A549 (cell line): ENCODE results near the gene CMIP. TPM values are rescaled to one million over a fixed set of nuclear protein-coding genes. Genes with fewer than 3 reads are reported as not detected.

ENCODE experiments used
- ATAC-seq, 2 experiments: fragments of 200-7000 bp in 1 of 2; fragments of >200 bp in 1 of 2; cut with Nextera tagmentation in 1 of 2; cut with Tn5 transposase in 1 of 2; 3 replicates each; pipeline versions ENCODE4 v1.8.0 to v1.9.1; 2018 to 2020; ENCODE audit warnings: mild to moderate bottlenecking in 1 of 2, moderate library complexity in 1 of 2
- CTCF ChIA-PET: fragments of 300-600 bp; sonication (Branson Sonifier 250); formaldehyde crosslinking; extraction: SDS; loops from one replicate; lab custom pipeline; 2021; ENCODE audit warnings: antibody characterized with exemption, inconsistent platforms; lab: Yijun Ruan, JAX
- POLR2A ChIA-PET: fragments of 350-600 bp; formaldehyde crosslinking; extraction: SDS; loops from one replicate; lab custom pipeline; 2021; ENCODE audit warnings: antibody characterized with exemption, inconsistent platforms; lab: Yijun Ruan, JAX
- DNase-seq, 2 experiments: peaks; one replicate each; pipeline versions ENCODE4 v3.0.0 to v3.0.0-alpha.2; 2011 to 2016; ENCODE audit warnings: low read depth in 1 of 2, low spot score in 1 of 2
- FAIRE-seq: peaks from 2 replicates; lab custom pipeline; 2011; peaks lifted over from hg19 to GRCh38; lab: Jason Lieb, UNC
- H3K27ac ChIP-seq, 2 experiments: fragments of >200 bp; sonication (Bioruptor Twin); formaldehyde crosslinking; 3 replicates each; pipeline ENCODE4 v1.5.1; 2016 to 2017
- H3K4me1 ChIP-seq: fragments of >200 bp; sonication (Bioruptor Twin); formaldehyde crosslinking; 3 replicates; pipeline ENCODE4 v1.6.1; 2016
- H3K4me2 ChIP-seq: fragments of >200 bp; sonication (Bioruptor Twin); formaldehyde crosslinking; 3 replicates; pipeline ENCODE4 v1.6.1; 2016
- H3K4me3 ChIP-seq: fragments of >200 bp; sonication (Bioruptor Twin); formaldehyde crosslinking; 3 replicates; pipeline ENCODE4 v1.5.1; 2016
- H3K9me3 ChIP-seq: fragments of >200 bp; sonication (Bioruptor Twin); formaldehyde crosslinking; 3 replicates; pipeline ENCODE4 v1.6.1; 2016
- BCL3 ChIP-seq: fragments of >200 bp; sonication (Bioruptor Twin); formaldehyde crosslinking; IDR thresholded peaks from 3 replicates; pipeline ENCODE4 v1.6.1; 2016
- CBX8 ChIP-seq: fragments of 200-600 bp; sonication (generic); IDR thresholded peaks from 2 replicates; pipeline ENCODE4 v1.6.1; 2016
- CHD2 ChIP-seq: fragments of 150-350 bp; IDR thresholded peaks from 2 replicates; pipeline ENCODE4 v1.6.1; 2014; ENCODE audit warnings: low read length; ENCODE audit not compliant: partially characterized antibody
- EHF ChIP-seq: fragments of 250-450 bp; sonication (Bioruptor Pico); IDR thresholded peaks from 2 replicates; pipeline ENCODE4 v1.5.0; 2020; ENCODE audit warnings: mild to moderate bottlenecking
- EHMT2 ChIP-seq: fragments of 200-600 bp; sonication (generic); IDR thresholded peaks from 2 replicates; pipeline ENCODE4 v1.6.1; 2016; ENCODE audit warnings: antibody characterized with exemption, low read depth, mild to moderate bottlenecking, moderate library complexity
- ESRRA ChIP-seq: fragments of 150-350 bp; IDR thresholded peaks from 2 replicates; pipeline ENCODE4 v1.6.1; 2014; ENCODE audit warnings: mild to moderate bottlenecking, low read length, borderline replicate concordance
- FOSB ChIP-seq: fragments of 250-450 bp; sonication (Bioruptor Pico); IDR thresholded peaks from 2 replicates; pipeline ENCODE4 v1.5.0; 2020; ENCODE audit warnings: mild to moderate bottlenecking, moderate library complexity
- HDAC2 ChIP-seq: fragments of 200-600 bp; sonication (generic); IDR thresholded peaks from 2 replicates; pipeline ENCODE4 v1.6.1; 2016
- HES2 ChIP-seq: fragments of >200 bp; sonication (Bioruptor Twin); formaldehyde crosslinking; IDR thresholded peaks from 2 replicates; pipeline ENCODE4 v1.6.1; 2016
- HEYL ChIP-seq: fragments of 250-450 bp; sonication (Bioruptor Pico); IDR thresholded peaks from 2 replicates; pipeline ENCODE4 v1.8.0; 2021; ENCODE audit warnings: mild to moderate bottlenecking, moderate library complexity
- MAFK ChIP-seq: fragments of 450-650 bp; IDR thresholded peaks from 2 replicates; pipeline ENCODE4 v1.6.1; 2014; ENCODE audit not compliant: partially characterized antibody
- MAX ChIP-seq: IDR thresholded peaks from 2 replicates; pipeline ENCODE4 v1.6.1; 2012
- MYC ChIP-seq: IDR thresholded peaks from 2 replicates; pipeline ENCODE4 v1.6.1; 2012; ENCODE audit warnings: mild to moderate bottlenecking, inconsistent platforms, low read length, improper control_type of control experiment, borderline replicate concordance
- NPAS2 ChIP-seq: fragments of 250-450 bp; sonication (Bioruptor Pico); IDR thresholded peaks from 2 replicates; pipeline ENCODE4 v1.8.0; 2022; ENCODE audit warnings: mild to moderate bottlenecking, moderate library complexity, borderline replicate concordance
- NR3C1 ChIP-seq: fragments of >200 bp; sonication (Bioruptor Twin); formaldehyde crosslinking; IDR thresholded peaks from 3 replicates; pipeline ENCODE4 v1.6.1; 2017
- PBX3 ChIP-seq: IDR thresholded peaks from 2 replicates; pipeline ENCODE4 v1.6.1; 2012
- PHF8 ChIP-seq: fragments of 200-600 bp; sonication (generic); IDR thresholded peaks from 2 replicates; pipeline ENCODE4 v1.6.1; 2016; ENCODE audit warnings: low read depth, mild to moderate bottlenecking, antibody characterized with exemption, moderate library complexity, borderline replicate concordance
- POLR2A ChIP-seq: IDR thresholded peaks from 2 replicates; pipeline ENCODE4 v1.6.1; 2012; ENCODE audit warnings: mild to moderate bottlenecking, low read length
- RAD21 ChIP-seq, 2 experiments: fragments of >200 bp in 1 of 2; sonication (Bioruptor Twin) in 1 of 2; formaldehyde crosslinking in 1 of 2; IDR thresholded peaks in 1 of 2; conservative IDR thresholded peaks in 1 of 2; 2 replicates in 1 of 2; 3 replicates in 1 of 2; pipeline ENCODE4 v1.6.1; 2012 to 2018; ENCODE audit warnings: inconsistent platforms in 1 of 2
- REST ChIP-seq: fragments of 200-600 bp; sonication (generic); IDR thresholded peaks from 2 replicates; pipeline ENCODE4 v1.6.1; 2016; ENCODE audit warnings: antibody characterized with exemption, mild to moderate bottlenecking, moderate library complexity
- RNF2 ChIP-seq: fragments of 200-600 bp; sonication (generic); IDR thresholded peaks from 2 replicates; pipeline ENCODE4 v1.6.1; 2016; ENCODE audit warnings: low read depth, mild to moderate bottlenecking, antibody characterized with exemption, moderate library complexity, borderline replicate concordance
- SREBF2 ChIP-seq: fragments of 450-650 bp; IDR thresholded peaks from 2 replicates; pipeline ENCODE4 v1.6.1; 2014; ENCODE audit warnings: mild to moderate bottlenecking, moderate library complexity
- USF2 ChIP-seq: fragments of 450-650 bp; IDR thresholded peaks from 2 replicates; pipeline ENCODE4 v1.6.1; 2014; ENCODE audit warnings: antibody characterized with exemption
- ZNF302 ChIP-seq: fragments of 250-450 bp; sonication (Bioruptor Pico); IDR thresholded peaks from 2 replicates; pipeline ENCODE4 v1.9.0; 2021; ENCODE audit warnings: inconsistent platforms, mild to moderate bottlenecking, moderate library complexity
- WGBS: methylation state at CpG from one replicate; pipeline ENCODE4 v1.1.6; 2017; ENCODE audit errors: missing lambda C conversion rate; 5-methylcytosine and 5-hydroxymethylcytosine counted together
- polyA plus RNA-seq, 4 experiments: library from polyadenylated mRNA; depleted of rRNA in 3 of 4; stranded (reverse); fragments of >200 nt; fragmentation: RNase III in 1 of 4; extraction: RNeasy Plus Mini Kit Qiagen cat#74134 plus additional on column Dnase treatment in 1 of 4; gene quantifications; 2 replicates in 3 of 4; 3 replicates in 1 of 4; pipeline ENCODE4 v1.2.3, GENCODE V29; 2011 to 2017

Gene CMIP
- polyA plus RNA-seq, 2 of the 4 experiments (the other 2 are of a cell fraction) = 21.6 to 125 TPM

GRCh38 chr16:81617021-81617346 is 172.4 kb downstream of the CMIP start (continued):
- no peak for TF ChIP-seq REST
- TF ChIP-seq SREBF2 = no peak
- no peak for TF ChIP-seq FOSB (CRISPR knock-in tag)
- no peak for TF ChIP-seq NR3C1
- TF ChIP-seq RNF2 = no peak
- TF ChIP-seq, all 56 proteins: peak for 0

GRCh38 chr16:81618187-81618586 is 173.6 kb downstream of the CMIP start:
- DNase-seq (no peak), FAIRE-seq (no peak), ATAC-seq (no peak)
- WGBS = 89% methylated on average over 6 of the region's 6 CpGs
- no peak overlapping the region for H3K4me2 ChIP-seq
- TF ChIP-seq USF2 (no peak), CBX8 (no peak), EHF (no peak), EHMT2 (no peak), RAD21 (conservative IDR thresholded peaks at IDR 0.05 in 1 of 2, IDR thresholded peaks at IDR 0.05 in 1 of 2) (no peak), ESRRA (no peak), NPAS2 (CRISPR knock-in tag) (no peak), HES2 (no peak), BCL3 (no peak), PBX3 (no peak), PHF8 (no peak), CHD2 (no peak), POLR2A (no peak)
- H3K4me1 ChIP-seq = peaks cover 5% of the 10 kb centered on the region
- no peak overlapping the region; a peak in 1 of 6 replicates for H3K27ac ChIP-seq
- H3K9me3 ChIP-seq = no peaks in the 10 kb centered on the region
- no peak overlapping the region for H3K4me3 ChIP-seq
- ChIA-PET POLR2A (no interaction called here), CTCF (interaction anchor here (0.6 to 2.9 kb wide), 3 partner anchors 79 to 298 kb away, joined by 3 to 9 read pairs (median 3); no protein-coding TSS in a partner anchor)

GRCh38 chr16:81618661-81619060 is 174.1 kb downstream of the CMIP start:
- no peak for TF ChIP-seq ZNF302 (CRISPR knock-in tag)
- TF ChIP-seq HDAC2 = no peak
- TF ChIP-seq HEYL (CRISPR knock-in tag) = no peak
- no peak for TF ChIP-seq POLR2A
- no peak for TF ChIP-seq MYC
- TF ChIP-seq SREBF2 = no peak
- peak; percentile 52 for TF ChIP-seq MAFK
- TF ChIP-seq MAX = no peak
- H3K4me1 ChIP-seq = peaks cover 9% of the 10 kb centered on the region
- H3K9me3 ChIP-seq = no peaks in the 10 kb centered on the region
- POLR2A ChIA-PET = no interaction called here
- H3K4me2 ChIP-seq = no peak overlapping the region
- DNase-seq (no peak), FAIRE-seq (no peak), ATAC-seq (no peak)
- H3K27ac ChIP-seq = no peak overlapping the region; a peak in 1 of 6 replicates
- CTCF ChIA-PET = interaction anchor here (0.8 to 2.9 kb wide), 4 partner anchors 12 to 215 kb away, joined by 3 to 9 read pairs (median 4); no protein-coding TSS in a partner anchor
- H3K4me3 ChIP-seq = no peak overlapping the region
- 90% methylated on average over 10 of the region's 11 CpGs for WGBS
